ENCODE data around the gene WDR26.
"Not testable (repeated sequence)": the region's sequence is repeated elsewhere in the genome, so short reads cannot be mapped to it uniquely, and the experiment has no call there.

Gene WDR26

GRCh38 chr1:224434691-224435317, at the start of gene WDR26:
WDR26 (minus strand) TSS chr1:224434797.
- DNase-seq = peak; percentile 4 to 23

DNA sequence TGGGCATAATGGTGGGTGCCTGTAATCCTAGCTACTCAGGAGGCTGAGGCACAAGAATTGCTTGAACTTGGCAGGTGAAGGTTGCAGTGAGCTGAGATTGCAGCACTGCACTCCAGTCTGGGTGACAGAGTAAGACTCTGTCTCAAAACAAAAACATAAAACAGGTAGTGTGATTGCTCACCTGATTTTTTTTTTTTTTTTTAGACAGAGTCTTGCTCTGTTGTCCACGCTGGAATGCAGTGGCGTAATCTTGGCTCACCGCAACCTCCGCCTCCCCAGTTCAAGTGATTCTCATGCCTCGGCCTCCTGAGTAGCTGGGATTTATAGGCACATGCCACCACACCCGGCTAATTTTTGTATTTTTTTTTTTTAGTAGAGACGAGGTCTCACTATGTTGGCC, 48.6 kb upstream of the WDR26 start:
- not testable (repeated sequence) for DNase-seq

- DNase-seq = no peak
Observed at GRCh38 chr1:224482619-224483018, 48.0 kb upstream of the WDR26 start.

DNA sequence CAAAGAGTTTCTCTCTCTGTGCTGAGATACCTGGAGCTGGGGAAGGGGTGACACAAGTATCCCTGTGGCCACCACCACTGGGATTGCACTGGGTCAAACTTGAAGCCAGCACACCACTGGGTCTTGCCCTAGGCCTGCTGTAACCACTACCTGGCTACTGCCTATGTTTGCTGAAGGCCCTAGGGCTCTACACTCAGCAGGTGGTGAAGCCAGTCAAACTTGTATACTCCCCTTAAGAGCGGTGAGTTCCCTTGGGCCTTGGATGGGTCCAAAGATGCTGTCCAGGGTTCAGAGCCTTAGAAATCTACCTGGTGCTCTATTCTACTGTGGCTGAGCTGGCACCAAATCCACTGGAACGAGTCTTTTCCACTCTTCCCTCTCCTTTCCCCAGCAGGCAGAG, 47.0 kb upstream of the WDR26 start:
- no peak for DNase-seq

- not testable (repeated sequence) for DNase-seq
Observed at GRCh38 chr1:224480888-224481459, 46.4 kb upstream of the WDR26 start.

GRCh38 chr1:224480200-224480599, 45.6 kb upstream of the WDR26 start:
- DNase-seq = not testable (repeated sequence)

DNA sequence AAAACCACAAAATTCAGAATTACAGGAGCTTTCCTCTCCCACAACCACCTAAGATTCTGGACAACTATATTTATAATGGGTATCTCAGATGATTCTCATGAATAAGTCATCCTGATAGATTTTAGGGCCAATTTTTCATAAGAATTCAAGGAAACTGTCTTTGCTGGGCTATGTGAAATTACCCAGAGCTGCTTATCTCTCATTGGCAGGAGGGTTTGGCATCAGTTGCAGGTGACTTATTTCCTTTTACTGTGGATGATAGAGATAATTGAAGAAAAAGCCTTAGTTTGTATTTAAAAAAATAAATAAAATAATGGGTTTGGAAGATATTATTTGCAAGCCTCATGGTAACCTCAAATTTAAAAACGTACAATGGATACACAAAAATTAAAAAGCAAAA, 38.2 kb upstream of the WDR26 start:
- DNase-seq = no peak

DNA sequence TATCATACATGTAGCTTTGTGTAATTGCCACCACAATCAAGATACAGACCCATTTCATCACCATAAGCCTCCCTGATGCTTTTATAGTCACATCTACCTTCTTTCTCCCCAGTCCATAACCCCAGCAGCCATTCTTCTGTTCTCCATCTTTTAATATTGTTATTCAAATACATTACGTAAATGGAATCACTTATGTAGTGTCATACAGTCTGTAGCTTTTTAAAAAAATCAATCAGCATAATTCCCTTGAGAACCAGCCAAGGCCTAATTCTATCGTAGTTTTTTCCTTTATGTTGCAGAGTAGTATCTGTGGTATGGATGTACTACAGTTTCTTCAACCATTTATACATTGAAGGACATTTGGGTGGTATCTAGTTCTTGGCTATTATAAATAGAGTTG, 31.6 kb upstream of the WDR26 start:
- DNase-seq = no peak

DNA sequence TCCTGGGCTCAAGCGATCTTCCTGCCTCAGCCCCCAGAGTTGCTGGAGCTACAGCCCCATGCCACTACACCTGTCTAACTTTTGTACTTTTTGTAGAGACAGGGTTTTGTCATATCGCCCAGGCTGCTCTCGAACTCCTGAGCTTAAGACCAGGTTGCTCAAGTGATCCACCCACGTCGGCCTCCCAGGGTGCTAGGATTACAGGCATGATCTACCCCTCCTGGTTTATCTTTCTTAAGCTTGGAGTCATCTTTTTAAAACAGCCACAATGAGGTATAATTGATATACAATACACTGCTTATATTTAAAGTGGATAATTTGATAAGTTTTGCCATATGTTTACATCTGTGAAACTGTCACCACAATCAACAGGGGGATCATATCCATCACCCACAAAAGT, 25.4 kb upstream of the WDR26 start:
- DNase-seq = no peak

GRCh38 chr1:224458996-224459395, 24.4 kb upstream of the WDR26 start:
- no peak for DNase-seq

DNA sequence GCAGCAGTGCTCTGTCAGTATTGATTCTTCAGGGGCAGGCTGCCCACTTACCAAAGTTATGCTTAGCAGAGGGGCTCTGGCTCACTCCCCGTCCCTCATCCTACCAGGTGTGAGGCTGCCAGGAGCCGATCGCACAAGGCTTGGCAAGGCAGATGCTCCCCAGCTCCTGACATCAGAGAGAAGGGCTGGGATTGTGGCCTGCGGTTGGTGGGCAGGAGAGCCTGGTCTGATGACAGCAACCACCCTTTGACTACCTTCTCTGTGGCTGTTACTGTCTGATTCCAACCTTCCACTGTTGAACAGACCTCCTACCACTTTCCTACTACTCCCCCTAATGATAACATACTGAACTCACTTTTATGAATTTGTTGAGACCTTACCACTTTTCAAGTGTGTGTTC, 23.7 kb upstream of the WDR26 start:
- DNase-seq = no peak

DNA sequence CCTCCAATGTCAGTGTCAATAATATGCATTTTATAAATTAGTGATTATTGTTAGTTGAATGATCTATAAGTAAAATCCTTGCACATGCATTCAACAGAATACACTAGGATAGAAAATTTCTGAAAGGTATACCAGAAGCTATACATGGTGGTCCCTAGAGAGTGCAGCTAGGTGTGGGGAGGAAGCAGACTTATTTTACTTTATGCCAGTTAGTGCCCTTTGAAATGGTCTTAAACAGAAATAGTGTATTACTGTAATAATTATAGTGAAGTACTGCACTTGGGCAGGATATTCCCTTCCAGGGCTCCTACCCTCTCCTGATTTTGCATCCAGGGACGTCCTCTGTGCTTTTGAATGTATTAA, 23.2 kb upstream of the WDR26 start:
- no peak for DNase-seq

- no peak for DNase-seq
Observed at GRCh38 chr1:224456637-224456953, 22.0 kb upstream of the WDR26 start.

DNA sequence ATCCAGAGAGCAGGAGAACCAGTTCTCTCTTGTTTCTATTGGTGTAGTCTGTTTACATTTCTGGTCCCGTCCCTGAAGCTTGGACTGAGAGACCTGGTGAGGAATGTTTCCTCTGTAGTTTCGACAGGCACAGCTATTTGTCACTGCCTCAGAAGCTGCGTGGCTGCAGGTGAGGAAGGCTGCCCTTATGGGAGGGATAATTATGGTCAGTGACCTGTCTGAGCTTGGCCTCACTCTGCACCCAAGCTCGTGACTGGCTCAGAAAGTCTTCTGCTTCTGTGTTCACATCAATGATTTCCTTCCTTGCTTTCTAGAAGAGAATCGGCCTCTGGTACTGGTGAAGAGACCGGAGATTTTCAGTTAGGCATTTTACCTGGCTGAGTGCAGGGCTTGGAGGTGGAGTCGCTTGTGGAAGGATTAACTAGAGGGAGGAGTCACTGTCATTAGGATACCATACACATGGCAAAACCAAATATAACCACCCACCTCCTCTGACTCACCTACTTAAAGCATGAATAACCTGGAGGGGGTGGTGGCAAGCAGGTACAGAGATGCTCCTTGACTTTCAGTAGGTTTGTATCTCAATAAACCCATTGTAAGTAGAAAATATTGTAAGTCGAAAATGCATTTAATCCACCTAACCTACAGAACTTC, 19.9 kb upstream of the WDR26 start:
- DNase-seq = no peak

GRCh38 chr1:224450561-224451350, 16.2 kb upstream of the WDR26 start:
- DNase-seq = no peak

DNA sequence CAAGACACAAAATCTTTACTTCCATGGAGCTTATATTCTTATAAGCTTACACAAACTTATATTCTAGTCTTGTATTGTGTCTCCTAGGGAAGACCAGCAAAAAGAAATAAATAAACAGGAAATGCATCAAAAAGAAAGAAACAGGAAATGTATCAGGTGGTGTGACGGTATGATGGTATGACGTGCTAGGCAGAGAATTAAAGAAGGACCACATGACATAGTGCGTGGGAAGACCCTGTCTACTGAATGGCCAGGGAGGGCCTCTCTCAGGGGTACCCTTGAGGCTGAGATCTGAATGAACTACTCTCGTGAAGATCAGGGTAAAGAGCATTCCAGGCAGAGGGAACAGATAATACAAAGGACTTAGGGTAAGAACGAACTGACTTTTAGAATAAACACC, 15.6 kb upstream of the WDR26 start:
- no peak for DNase-seq

- no peak for DNase-seq
Observed at GRCh38 chr1:224448453-224449017, 13.9 kb upstream of the WDR26 start.

- no peak for DNase-seq
Observed at GRCh38 chr1:224447971-224448370, 13.4 kb upstream of the WDR26 start.

DNA sequence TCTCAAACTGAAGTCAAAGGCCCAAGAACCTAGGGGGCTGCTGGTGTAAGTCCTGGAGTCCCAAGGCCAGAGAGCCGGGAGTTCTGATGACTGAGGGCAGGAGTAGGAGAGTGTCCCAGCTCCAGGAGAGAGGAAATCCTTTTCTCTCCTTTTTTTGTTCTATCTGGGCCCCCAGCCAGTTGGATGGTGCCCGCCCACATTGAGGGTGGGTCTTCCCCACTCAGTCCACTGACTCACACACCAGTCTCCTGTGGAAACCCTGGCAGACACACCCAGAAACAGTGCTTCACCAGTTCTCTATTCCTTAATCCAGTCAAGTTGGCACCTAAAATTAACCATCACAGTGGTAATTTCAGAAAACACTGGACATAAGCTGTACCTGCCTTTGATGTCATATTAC, 12.7 kb upstream of the WDR26 start:
- DNase-seq = no peak

DNA sequence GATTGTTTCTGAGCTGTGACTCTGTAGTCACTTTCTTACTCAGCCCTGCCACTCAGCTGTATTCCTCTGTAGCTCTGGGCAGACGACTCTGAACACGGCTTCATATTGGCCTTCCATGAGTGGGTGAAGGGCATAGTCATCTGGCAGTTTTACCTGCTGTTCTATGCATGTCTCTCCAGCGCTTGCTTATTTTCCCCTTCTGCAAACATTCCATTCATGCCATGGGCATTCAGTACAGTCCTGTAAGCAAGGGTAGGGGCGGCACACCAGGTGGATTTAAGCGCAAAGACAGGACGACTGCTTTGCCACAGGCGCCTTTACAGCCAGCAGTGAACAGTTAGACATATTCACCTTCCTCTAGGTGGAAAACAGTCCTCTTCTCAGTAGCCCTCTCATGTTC, 4.4 kb upstream of the WDR26 start:
- DNase-seq = no peak

DNA sequence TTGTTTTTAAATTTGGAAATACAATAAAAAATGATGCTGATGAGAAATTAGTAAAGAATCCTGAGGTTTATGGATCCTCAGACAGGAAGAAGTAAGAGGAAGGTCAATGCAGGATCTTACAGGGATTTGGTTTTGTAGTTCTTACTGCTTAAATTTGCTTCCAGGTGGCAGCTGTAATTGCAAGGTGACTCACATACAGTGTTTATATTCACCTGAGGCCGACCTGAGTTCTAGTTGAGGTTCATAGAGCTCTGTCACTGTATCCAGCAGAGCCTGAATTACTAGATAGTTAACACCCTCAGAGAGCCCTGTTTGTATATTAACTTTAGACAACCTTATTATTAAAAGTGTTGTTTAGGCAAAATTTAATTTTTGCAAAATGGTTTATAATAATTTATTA, 1.4 kb upstream of the WDR26 start:
- DNase-seq = no peak

DNA sequence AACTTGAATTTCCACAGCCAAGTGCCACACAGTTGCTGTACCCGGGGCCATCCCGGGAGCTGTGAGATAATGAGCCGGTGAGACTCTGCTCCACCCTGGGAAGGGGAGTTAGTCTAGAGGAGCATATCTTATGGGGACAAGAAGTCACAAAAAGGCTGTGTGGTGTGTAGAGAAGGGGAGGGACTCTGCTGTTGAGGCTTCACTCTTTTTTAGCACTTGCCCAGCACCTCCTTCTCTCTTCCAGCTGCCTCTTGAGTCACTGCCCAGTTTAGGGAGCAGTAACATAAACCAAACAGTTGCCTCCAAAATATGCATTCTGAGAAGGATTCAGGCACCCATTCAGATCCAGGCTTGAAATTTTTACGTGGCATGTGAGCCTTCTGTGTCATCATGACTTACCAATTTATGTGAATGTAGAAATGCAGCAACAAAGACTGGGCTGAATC, 744 bp upstream of the WDR26 start:
- no peak for DNase-seq
